GM21717 (cell line): ENCODE data around the gene PCED1B.
"Not testable (repeated sequence)": the region's sequence is repeated elsewhere in the genome, so short reads cannot be mapped to it uniquely, and the experiment has no call there.

ENCODE experiments used
- ATAC-seq: cut with Tn5 transposase; IDR thresholded peaks from one replicate; pipeline ENCODE4 v1.9.1; 2021; ENCODE audit warnings: mild to moderate bottlenecking, moderate library complexity; ENCODE audit not compliant: unreplicated experiment

Gene PCED1B

DNA sequence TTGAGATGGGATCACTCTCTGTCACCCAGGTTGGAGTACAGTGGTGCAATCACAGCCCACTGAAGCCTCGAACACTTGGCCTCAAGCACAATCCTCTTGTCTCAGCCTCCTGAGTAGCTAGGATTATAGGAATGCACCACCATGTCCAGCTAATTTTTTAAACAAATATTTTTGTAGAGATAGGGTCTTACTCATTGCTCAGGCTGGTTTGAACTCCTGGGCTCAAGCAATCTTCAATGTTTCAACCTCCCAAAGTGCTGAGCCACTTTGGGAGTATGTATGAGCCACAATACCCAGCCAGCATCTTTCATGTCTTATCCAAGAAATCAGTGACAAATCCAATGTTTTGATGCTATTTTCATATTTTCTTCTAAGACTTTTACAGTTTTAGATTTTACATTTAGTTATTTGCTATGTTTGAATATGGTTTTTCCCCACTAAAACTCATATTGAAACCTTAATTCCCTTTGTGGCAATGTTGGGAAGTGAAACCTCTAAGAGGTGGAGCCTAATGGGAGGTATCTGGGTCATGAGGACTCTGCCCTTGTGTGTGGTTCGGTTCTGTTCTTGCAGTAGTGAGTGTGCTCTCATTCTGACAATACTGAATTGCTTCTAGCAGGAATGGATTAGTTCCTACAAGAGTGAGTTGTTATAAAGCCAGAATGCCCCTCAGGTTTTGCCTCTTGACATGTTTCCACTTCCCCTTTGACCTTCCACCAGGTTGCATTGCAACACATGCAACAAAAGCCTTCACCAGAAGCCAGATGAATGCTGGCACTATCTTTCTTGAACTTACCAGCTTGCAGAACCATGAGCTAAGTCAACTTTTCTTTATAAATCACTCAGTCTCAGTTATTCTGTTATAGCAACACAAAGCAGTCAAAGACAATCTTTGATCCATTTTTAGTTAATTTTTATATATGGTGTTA lies 81.2 kb downstream of the PCED1B start:
- ATAC-seq = no peak

- ATAC-seq = no peak
Measured at GRCh38 chr12:47164116-47164515, 84.7 kb downstream of the PCED1B start.

DNA sequence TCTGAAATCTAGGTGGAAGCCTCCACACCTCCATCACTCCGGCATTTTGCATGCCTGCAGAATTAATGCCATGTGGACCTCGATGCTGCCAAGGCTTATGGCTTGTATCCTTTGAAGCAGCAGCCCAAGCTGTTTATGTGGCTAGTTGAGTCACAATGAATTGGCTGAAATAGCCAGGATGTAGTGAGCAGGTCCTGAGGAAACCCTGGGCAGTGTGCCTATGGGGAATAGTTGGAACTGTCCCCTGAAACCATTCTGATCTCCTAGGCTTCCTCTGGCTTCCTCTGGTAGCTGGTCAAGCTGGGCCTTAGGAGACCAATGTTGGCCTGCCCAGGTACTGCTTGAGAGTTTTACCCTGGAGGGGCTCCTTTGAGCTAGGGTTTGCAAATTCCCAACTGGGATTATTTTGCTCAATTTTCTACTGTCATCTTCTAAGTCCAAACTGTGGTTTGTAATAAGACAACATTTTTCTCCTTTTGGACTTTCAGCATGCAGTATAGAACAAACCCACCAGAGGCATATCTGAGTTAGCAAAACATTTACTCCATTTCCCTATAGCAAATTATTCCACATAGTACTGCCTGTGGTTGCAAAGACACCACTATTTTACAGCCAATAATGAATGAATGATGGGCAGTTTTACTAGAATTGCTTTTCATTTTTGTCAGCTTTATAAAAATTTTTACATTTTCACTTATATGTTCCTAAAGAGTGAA lies 85.5 kb downstream of the PCED1B start:
- no peak for ATAC-seq

DNA sequence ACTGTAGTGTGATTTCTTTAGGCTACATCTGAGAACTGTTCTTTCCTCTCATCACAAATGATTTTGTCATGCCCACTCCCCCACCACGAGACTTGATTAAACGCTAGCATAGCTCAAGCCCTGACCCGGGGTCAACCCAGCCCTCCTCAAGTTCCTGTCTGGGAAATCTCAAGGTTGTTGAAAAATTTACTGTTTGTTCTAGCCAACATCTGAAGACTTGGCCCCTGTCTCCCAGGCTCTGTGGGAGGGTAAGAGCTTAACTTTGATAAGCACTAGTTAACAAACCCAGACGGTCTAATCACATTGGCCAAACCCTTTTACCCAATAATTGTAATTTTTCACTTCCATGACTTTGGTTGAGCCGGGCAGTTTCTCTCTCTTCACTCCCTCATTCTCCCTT lies 86.5 kb downstream of the PCED1B start:
- no peak for ATAC-seq

DNA sequence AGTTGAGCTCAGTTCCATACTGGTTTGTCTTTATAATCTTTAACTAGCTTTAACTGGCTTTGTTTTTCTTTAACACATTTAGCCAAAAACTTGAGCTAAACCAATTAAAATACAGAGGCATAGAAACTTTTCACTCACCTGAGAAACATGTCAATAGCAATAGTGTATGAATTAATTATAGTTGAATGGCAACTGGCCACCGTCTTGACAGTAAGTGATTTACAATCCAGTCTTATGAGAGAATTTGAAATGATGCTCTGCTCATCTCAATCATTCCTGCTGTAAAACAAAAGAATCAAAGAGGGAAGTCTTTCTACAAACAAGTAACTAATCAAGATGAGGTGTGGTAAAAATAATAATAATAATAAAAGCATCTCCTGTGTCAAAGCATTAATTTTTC lies 86.9 kb downstream of the PCED1B start:
- no peak for ATAC-seq

DNA sequence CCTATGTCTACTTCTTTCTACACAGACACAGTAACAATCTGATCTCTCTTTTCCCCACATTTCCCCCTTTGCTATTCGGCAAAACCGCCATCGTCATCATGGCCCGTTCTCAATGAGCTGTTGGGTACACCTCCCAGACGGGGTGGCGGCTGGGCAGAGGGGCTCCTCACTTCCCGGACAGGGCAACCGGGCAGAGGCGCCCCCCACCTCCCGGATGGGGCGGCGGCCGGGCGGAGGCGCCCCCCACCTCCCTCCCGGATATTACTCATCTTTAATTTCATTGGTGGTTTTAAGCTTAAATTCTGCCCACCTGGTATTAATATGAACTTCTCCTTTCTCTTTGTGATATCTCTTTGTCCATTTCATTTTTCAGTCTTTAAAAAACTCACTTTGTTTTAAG lies 90.9 kb downstream of the PCED1B start:
- ATAC-seq = not testable (repeated sequence)

GRCh38 chr12:47178014-47178413 lies 98.6 kb downstream of the PCED1B start:
- ATAC-seq = no peak

GRCh38 chr12:47182164-47182938 lies 102.9 kb downstream of the PCED1B start:
- not testable (repeated sequence) for ATAC-seq

GRCh38 chr12:47184229-47184628 lies 104.8 kb downstream of the PCED1B start:
- ATAC-seq = no peak

DNA sequence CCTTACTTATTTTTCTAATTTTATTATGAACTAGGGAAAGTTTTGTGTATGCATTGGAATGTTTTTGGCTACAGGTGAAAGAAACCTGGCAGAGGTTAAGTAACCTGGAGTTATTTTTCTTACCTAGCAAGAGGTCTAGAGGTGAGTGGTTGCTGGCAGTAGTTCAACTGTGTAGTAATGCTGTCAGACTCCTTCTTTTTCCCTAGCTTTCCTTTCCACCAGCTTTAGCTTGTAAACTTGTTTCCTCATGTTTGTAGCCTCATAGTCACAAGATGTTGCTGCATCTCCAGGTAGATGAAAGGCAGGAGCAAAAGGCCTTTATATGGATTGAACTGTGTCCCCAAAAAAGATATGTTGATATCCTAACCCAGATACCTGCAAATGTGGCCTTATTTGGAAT lies 105.4 kb downstream of the PCED1B start:
- ATAC-seq = no peak

- no peak for ATAC-seq
Measured at GRCh38 chr12:47186246-47186645, 106.8 kb downstream of the PCED1B start.

DNA sequence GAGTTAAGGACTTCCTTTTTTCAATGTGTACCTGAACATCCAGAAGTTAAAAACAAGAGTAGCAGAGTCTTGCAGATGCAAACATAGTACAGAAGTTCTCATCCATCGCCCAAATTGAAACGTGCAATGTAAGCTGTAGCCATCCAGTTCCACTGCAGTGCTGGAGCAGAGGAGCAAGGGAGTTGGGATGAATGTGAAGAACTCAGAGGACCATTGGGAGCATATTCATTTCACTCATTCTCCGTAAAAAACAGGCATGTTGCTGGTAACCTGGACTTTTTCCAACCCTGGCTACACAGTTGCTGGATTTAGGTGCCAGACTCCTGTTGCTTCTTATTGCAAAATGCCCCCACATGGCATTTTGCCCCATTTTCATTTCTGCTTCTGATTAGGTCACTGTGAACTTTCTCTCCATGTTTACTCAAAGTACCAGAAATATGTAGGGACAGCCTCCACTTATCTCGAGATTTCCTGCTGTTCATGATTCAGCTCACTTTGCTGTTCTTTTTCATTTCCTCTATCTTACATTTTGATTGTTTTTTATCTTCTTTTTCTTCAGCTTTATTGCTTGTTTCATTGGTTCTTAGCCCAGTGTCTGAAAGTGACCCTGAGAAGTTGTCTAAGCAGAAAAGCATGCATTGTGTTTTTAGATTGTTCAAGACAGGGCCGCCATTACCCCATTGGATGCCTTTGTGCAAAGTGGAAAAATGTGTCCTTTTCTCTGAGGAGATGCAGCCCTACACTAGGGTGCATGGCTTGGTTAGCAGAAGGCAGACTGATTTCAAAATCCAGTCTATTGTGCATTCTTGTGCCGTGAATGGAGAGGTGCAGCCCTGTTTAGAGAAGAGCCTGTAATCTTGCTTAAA lies 109.4 kb downstream of the PCED1B start:
- no peak for ATAC-seq

GRCh38 chr12:47189728-47190127 lies 110.3 kb downstream of the PCED1B start:
- no peak for ATAC-seq

DNA sequence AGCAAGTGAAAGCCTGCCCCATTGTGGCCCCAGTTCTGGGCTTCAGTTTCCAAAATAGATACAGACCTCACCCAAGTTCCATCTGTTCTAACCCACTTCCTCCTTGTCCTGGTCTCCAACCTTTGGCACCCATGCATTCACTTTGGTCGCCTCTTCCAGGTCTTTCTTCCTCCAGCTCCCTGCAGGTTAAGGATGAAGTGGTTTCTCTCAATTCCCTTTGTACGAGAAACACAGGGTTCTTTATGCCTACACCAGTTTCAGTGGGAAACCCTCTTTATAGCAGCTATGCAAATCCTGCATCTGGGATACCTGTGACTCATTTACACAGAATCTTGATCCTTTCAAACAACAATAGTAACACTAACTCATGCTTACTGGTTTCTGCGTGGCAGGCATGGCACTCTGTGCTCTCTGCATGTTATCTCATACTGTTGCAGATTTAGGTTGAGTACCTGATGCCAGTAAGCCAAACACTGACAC lies 110.9 kb downstream of the PCED1B start:
- ATAC-seq = no peak

- no peak for ATAC-seq
Measured at GRCh38 chr12:47190905-47191304, 111.5 kb downstream of the PCED1B start.

DNA sequence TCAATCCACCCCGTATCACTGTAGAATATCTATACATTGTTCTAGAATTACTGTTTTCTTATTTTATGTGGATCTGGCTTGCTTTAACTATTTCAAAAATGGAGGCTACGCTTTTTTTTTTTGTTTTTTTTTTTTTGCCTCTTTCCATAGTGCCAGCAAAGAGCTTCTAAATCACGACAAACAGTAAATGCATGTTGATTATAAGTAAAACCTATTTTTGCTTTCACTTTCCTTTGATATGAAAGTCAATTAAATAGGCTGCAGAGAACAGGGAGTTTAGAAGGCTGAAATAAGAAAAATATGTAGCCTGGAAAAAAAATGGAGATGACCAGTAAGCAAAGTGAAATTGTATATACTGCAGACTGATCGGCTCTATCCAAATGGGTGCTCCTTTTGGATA lies 112.6 kb downstream of the PCED1B start:
- ATAC-seq = no peak

GRCh38 chr12:47193066-47193465 lies 113.6 kb downstream of the PCED1B start:
- no peak for ATAC-seq

DNA sequence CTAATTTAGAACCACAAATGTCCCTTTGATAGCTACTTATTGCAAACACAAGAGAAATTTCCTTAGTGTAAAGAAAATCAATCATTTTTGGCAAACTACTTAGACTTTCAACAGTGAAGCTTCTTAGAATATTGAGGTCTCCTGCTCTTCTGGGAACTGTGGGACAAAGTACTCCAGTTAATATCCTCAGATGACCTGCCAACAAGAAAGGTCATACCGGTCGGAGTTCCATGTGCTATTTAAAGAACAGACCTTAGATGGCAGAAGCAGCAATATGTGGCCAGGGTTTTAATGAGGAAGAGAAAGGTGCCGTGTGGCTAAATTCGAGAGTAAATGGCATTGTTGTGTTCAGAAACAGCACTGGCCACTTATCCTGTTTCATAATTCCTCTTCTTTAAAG lies 115.1 kb downstream of the PCED1B start:
- no peak for ATAC-seq

DNA sequence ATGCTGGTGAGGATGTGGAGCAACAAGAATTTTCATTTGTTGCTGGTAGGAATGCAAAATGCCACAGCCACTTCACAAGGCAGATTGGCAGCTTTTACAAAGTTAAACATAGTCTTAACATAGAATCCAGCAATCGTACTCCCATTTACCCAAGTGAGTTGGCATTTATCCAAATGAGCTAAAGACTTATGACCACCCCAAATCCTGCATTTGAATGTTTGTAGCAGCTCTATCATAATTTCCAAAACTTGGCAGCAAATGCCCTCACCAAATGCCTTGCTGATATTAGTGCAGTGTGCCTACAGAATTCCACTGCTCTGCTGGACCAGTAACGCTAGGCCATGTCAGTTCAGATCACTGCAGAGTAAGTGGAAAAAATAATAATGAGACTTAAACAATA lies 121.0 kb downstream of the PCED1B start:
- no peak for ATAC-seq

DNA sequence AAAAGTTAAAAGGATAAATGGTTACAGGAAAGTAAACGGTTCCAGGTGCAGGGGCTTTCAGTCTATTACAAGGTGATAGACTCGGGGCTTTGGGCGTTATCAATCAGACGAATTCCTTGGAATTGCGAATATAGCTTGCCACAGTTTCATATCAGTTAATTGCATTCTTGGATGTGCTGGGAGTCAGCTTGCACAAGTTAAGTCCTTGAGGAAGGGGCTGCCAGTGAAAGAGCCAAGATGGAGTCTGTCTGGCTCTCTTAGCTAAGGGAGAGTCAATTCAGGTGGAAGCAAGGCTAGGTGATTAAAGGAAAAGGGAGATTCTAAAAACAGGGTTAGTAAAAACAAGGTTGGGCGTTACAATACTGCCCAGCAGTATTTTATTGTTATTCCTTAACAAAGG lies 121.8 kb downstream of the PCED1B start:
- not testable (repeated sequence) for ATAC-seq
